HG02981 (cell line): ENCODE data around the gene PKD1L1.

Experiments
- ATAC-seq: cut with Tn5 transposase; IDR thresholded peaks from one replicate; pipeline ENCODE4 v1.9.1; 2021; ENCODE audit warnings: mild to moderate bottlenecking, moderate library complexity; ENCODE audit not compliant: unreplicated experiment

The PKD1L1 gene

DNA sequence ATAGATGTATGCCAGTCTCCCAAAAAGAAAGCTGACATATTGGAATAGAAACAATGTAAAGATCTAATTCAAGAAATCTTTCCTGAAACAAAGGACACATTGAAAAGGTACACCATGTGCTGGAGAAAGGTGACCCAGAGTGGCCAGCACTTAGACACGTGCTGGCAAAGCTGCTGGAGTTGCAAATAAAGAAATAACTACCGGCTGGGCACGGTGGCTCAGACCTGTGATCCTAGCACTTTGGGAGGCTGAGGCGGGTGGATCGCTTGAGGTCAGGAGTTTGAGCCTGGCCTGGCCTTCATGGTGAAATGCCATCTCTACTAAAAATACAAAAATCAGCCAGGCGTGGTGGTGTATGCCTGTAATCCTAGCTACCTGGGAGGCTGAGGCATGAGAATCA lies 35.9 kb downstream of the PKD1L1 start:
- no peak for ATAC-seq

DNA sequence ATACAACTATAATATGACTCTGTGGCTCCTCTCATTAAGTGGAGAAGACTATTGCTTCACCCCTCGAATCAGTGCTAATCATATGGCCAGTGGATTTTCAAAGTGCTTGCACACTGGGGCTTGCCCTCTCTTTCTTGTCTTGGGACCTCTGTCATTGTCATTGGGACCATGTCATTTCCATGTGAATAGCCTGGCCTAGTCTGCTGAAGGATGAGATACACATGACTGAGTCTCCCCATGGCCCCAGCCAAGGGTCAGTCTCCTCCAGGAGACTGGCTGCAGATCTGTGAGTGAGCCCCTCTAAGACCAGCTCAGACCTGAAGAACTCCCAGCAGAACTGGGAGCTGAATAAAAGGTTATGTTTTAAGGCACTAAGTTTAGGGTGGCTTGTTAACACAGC lies 39.5 kb downstream of the PKD1L1 start:
- ATAC-seq = no peak

DNA sequence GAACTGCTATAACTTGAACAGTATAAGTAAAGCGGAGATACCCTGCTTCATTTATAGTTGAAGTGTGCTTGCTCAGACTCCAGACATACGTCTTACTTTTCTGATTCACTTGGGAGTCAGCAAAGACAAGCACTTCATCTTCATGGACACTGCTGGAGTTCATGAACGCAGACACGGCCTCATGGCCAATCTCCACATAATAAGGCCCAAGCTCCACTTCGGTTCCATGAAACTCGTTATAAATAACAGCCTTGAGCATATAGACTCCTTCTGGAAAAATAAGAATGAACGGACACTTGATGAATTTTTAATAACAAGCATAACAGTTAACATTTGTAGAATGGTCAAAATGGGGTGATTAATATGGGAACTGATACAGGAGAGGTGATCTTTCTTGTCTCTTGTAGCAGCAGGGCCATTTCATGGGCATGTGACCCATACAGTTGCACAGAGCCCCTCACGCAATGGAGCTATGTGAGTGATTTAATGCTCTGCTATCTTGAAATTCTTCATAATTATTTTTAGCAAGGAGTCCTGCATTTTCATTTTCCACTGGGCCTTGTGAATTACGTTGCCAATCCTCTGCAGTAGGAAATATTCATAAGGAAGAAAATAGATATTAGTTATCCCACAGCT lies 40.2 kb downstream of the PKD1L1 start:
- no peak for ATAC-seq

DNA sequence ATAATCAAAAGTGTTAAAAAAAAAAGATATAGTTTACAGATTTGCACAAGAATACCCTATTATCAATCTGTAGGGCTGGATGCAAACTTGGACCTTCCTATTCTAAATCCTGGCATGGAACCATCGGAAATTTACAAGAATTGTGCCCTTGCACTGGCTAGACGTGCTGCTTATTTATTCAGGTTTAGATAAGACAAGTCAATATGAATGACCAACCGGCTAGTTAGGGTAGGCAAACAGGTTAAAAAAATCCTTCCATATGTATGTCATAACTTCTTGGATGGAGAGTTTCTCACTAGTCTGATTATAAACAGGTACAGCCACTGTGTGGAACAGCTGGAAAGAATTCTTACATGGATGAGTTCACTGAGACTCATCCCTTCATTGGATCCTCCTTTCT lies 41.4 kb downstream of the PKD1L1 start:
- no peak for ATAC-seq

DNA sequence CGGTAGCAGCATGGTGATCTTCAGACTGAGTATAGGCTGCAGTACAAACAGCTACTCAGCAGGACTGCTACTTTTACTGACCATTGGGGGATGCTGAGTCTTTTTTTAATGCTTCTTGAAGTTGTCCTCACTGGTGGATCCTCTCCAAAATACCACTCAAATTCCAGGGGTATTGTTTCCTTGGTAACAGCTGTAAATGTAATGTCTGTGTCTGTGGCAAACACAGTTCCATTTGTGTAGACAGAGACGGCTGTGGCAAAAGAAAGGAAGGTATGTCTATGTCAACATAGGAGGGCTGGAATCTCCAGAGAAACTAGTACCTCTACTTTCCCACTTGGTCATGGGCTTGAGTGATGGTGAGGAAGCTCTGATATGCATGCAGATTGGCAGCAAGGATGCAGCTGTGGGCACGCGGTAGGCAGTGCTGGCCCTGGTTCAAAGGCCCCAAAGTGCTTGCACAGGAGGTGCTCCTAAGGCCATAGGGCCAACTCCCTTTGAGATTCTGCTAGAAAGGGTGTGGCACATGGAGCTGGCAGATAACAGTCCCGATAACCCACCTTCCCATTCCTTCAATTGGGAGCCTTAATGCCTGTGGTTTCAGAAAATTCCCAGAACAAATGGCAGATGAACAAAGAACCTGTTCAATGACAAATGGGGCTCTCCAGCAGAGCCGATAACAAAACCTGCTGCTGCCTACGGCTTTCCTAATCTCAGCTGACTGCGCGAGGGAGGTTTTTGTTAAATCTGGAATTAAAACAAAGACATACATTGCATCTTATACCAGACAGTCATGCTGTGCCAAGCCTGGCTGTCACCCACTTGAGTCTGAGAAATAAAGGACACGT lies 43.0 kb downstream of the PKD1L1 start:
- no peak for ATAC-seq

DNA sequence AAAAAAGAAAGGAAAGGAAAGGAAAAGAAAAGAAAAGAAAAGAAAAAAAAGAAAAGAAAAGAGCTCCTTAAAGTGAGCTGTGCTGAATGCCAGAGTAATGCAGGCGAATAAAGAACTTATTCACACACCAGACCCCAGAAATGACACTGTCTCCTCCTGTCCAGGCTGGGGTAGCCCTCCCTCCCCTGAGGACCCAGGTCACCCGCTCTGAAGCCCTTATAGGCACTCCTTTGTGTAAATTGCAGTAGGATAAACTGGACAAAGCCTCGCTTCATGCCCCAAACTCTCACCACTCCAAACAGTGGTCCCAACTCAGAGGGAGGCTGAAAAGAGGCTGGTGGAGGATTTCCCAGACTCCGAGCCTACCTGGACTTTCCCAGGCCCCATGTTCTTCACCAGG lies 46.3 kb downstream of the PKD1L1 start:
- ATAC-seq = no peak

DNA sequence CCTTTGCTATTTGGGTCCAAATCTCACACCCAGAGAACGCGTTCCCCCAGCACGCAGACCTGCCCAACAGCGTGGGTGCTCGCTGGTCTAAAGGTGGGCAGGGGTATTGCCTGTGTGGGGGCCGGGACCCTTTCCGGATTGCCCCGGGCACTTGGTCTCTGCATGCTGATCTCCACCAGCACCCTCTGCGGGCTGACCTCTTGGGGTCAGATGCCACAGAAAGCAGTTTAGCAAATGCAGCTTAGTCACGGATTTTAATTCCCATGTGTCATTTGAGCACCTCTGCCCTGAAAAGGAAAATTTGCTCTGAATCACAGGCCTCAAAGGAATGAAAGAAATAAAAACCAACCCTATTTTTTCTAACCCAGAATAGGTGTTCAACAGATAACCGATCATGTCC lies 46.7 kb downstream of the PKD1L1 start:
- no peak for ATAC-seq

DNA sequence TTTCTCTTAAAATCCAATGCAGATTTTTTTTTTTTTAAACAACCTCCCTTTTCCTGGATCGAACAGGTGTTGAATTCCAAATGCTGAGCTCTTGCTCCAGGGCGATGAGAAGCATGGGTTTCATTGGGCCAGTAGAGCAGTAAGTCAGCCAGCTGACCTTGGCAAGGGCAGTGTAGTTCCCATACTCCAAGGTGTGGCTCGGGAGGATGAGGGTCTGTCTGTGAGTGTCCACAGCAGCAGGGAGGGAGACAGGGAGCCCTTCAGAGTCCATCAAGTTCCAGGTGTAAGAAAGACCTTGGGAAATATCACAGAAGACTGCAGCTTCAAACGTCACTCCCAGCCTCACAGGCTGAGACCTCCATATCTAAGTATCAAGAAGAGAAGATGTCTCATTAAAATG lies 50.4 kb downstream of the PKD1L1 start:
- ATAC-seq = no peak

DNA sequence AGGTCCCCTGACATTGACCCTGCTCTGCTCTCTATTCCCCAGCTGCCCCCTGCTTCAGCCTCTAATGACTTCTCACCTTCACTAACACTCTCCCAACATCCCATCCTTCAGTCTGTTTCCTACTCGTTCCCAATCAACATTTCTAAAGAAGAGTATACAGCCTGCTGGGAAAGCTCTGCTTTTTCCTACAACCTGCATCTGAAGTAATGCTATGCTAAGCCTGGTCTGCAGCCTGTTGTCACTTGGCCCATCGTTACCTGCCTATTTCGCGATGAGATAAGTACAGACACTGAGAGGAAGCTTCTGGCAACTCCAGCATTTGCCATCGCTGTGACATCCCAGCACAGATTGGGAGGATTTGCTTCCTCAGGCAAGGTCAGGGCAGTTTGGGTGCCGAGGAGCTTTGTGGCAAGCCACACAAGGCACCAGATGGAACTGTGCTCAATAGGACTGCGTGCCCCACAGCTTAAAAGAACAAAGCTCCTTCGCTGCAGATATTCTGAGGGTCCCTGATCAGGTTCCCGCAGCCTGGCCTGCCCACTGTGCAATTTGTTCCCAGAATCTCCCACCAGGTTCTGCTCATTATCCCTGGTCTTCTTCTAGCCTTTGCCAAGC lies 51.4 kb downstream of the PKD1L1 start:
- no peak for ATAC-seq

DNA sequence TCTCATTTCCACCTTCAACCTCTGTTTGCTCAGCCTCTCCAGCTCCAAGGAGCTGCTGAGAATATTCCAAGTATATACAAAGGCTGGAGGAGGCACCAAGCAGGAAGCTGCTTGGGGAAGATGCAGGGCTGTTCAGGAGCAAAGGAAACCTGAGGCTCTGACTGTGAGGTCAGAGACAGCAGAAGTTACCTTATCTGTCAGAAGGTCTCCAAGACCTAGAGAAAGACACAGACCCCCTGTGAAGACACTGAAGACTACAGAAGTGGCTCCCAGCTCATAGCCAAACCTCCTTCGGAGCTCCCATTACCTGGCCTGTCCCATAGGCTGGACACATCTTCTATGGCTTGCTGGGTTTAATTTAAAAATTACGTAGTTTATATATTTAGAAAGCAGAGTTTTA lies 53.2 kb downstream of the PKD1L1 start:
- no peak for ATAC-seq

DNA sequence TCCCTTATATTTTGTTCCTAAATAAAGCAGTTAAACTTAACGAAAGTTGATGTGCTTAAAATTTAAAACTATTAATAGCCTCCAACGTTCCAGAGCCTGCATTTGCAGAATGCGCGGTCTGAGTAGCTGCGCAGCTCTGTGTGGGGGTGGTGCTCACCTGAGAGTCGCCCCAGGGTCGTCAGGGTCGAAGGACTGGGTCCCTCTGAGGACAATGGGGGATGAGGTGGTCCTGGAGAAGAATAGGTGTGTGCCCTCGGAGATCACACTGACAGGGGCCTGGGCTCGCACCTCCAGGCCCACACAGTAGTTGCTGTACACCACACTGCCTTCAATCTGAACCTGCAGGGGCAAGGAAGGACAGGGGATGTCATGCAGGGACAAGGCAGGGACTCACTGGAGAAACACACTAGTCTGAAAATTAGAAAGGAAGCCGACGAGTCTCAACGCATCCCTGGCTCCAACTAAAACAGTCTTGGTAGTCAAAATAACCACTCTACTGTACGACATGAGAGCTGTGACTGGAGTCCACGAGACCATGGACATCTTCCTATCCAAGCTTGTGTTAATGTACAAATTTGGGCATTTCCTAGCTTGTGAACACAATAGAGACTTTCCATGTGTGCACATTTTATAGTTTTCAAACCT lies 54.4 kb downstream of the PKD1L1 start:
- no peak for ATAC-seq

DNA sequence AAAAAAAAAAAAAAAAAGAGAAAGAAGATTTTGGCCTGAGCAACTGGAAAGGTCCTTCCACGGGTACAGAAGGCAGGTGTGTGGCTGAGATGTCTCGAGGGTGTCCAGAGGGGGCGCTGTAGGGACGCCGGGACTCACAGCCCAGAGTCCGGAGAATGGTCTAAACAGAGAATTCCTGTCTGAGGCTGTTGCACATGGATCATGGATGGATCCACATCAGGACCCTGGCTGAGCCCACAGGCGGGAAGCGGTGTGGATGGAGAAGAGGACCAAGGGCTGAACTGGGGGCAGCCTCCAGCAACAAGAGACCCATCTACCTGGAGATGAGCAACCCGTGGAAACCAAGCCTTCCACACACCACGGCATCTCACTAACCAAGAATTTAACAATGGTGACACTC lies 55.0 kb downstream of the PKD1L1 start:
- ATAC-seq = no peak

DNA sequence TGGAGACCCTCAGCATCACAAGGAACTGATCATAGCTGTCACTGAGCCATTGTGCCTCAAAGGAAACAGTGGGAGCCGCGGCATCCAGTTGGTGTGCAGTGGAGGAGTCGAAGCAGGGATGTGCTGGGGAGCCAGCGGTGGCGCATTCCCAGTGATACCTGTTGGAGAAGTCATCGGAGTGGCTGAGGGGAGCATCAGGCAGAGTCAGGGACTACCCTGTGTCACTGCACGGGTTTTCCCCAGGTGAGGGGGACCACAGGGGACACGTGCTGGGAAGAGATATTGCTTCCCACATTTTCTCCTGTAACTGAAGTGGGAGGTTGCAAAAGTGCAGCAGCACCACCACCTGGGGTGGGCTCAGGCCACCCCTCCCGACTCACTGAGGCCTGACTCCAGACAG lies 57.7 kb downstream of the PKD1L1 start:
- ATAC-seq = no peak

DNA sequence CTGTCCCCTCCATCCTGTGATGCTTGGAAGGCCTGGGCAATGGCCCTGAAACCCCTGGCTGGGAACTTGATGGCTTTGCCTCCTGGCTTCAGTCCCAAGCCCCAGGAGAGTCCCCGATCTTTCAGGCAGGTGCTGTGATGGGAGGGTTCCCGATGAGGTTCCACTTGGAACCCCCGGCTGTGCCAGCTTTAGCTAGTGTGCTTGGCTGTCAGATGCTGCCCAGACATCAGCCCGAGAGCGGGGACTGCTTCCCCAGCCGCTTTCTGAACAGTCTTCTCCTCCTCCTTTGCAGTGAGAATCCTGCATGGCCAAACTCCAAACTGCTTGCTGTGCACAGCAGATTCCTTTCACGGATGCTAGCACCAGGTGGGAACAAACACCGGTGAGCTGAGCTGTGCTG lies 58.1 kb downstream of the PKD1L1 start:
- no peak for ATAC-seq

DNA sequence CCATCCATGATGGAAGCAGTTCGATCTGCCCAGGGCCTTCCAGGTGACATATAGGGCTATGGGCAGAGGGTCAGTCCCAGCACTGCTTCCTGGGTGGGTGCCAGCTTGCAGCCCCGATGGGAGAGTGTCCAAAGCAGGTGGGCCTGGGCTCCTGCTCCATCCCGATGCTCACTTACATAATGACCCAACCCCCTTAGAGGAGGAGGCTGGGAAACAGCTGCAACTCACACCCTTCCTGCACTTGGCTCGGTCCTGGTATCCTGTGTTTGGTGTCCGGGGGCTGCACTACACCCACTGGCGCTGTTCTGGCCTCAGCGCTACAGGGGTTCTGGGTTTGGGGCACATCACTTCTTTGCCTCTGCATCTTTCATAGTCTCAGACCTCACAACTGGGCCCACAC lies 58.5 kb downstream of the PKD1L1 start:
- ATAC-seq = no peak

DNA sequence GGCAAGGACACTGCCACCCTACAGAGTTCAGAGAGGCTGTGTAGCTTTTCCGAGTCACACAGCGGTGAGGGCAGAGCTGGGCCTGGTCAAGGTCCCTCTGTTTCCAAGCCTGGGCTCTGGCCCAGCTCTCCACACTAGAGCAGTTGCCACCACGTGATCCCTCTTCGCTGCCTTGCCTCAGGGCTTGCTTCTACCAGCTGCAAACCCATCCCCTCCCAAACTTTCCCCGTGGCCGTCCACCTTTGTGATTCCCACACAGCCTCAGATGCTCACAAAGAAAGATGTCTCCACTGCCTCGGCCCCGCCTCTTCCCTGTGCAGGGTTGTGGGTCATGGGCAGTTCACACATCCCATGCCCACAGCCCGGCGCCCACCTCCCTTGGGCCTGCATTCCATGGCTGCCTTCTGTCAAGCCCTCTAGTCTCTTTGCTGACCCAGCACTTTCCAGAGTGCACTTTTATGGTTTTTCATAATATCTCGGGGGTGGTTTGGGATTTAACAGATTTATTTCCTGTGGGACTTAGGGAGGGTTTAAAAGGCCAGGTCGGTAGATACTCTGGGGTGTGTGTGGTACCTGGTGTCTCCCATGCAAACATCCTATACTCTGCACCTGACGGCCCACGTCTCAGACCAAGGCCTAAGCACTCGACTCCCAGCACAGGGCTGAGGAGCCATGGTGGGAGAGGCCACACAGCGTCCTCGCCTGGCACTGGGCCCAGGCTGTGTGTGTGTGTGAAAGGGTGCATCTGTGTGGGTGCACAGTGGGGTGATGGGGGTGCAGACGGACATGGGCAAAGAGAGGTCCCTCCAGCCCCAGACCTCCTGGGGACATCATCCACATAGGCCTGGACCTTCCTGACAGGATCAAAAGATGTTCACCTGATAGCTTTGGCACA lies 59.6 kb downstream of the PKD1L1 start:
- no peak for ATAC-seq

DNA sequence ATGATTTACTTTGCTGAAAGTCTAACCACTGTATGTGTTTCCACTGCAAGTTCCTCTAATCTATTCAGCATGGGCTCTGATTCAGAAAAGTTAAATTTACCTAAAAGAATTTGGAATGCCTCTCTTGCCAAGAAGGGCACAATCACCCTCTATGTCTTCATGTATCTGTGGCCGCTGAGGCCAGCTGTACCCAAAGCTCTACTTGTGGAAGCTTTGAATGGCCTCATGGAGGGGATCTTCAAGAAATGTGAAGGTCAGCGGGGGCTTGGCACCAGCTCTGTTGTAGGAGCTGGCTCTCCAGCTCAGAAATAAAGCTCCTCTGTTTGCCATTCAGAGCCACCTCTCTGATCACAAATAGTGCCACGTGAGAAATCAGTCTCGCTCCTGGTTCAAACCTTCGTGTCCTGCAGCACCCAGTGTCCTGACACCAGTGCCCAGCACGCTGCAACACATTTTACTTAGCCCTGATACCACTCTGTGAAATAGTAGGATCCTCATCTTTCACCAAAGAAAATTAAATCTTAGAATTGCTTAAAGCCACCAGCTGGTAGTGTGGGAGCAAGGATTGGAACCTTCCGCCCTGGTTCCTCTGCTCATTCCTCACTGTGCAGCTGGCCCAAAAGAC lies 61.1 kb downstream of the PKD1L1 start:
- ATAC-seq = no peak

DNA sequence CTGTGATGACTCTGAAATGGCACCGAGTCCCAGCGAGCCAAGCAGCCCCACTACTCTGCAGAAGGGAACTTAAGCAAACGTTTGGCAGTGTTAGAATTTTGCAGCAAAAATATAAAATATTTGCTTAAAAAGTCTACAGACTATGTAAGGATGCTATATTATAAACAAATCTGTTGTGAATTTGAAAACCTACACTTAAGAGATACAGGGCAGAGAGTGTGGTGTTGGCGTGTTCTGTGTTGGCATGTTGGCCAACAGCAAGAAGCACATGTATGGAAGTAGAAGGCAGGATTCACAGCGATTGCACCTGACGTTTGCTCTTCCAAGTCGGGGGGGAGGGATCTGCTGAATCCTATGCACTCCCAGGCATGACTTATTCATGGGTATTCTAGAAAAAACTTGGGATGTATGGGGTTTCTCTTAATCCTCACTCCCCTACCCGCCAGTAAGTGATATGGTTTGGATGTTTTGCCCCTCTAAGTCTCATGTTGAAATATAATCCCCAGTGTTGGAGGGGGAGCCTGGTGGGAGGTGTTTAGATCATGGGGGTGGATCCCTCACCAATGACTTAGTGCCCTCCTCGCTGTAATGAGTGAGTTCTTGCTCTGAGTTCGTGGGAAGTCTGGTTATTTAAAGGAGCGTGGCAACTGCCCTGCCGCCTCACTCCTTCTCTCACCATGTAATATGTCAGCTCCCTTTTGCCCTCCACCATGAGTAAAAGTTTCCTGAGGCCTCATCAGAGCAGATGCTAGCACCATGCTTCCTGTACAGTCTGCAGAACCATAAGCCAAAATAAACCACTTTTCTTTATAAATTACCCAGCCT lies 62.1 kb downstream of the PKD1L1 start:
- no peak for ATAC-seq

DNA sequence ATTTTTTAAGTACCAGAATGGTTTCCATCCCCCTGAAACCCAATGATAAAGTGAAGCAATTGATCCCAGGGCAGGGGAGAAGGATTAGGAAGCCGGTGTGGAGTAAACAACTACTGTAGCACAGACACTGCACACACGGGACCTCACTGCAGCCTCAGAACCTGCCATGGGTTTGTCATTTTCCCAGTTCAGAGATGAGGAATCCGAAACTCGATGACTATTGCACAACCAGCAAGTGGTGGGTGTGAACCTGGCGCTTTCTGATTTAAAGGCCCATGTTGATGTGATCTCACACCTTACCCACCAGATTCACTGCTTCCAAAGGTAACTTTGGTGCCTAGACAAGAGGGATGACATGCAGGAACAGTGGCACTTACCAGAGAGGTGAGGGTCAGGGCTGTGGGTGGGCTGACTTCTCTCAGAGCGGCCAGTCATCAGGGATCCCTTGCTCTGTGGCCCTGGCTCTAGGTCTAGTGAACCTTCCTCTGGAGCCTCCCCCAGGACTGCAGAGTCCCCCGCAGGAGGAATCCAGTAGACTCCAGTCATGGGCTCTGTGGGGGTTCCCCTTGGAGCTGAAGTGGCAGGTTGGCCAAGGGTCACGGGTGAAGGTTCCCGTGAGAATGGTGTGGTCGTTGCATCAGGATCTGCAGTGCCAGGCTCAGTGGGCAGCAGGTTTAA lies 62.8 kb downstream of the PKD1L1 start:
- no peak for ATAC-seq
